Neural cell (in vitro differentiated cells): Measurements from ENCODE around the gene OPN5. TPM values are rescaled to one million over a fixed set of nuclear protein-coding genes. Genes with fewer than 3 reads are reported as not detected.

Experiments
- H2AFZ ChIP-seq: fragments of 200-600, 300-800 bp; sonication (generic), shearing (Covaris generic); 2 replicates; pipeline ENCODE4 v1.6.0; 2014; ENCODE audit warnings: low read depth, mild to moderate bottlenecking, antibody characterized with exemption, low read length, moderate library complexity
- H3F3A ChIP-seq: fragments of 200-600 bp; shearing (Covaris generic); 2 replicates; pipeline ENCODE4 v1.6.1; 2016; ENCODE audit warnings: mild to moderate bottlenecking, moderate library complexity, mixed read lengths, antibody characterized with exemption, low read length; ENCODE audit not compliant: insufficient read depth, poor library complexity, severe bottlenecking
- H3K27ac ChIP-seq: fragments of 200-600, 300-800 bp; sonication (generic), shearing (Covaris generic); 2 replicates; pipeline ENCODE4 v1.5.1; 2014; ENCODE audit warnings: mild to moderate bottlenecking, low read length, moderate library complexity
- H3K27me3 ChIP-seq: fragments of 300-800, 200-600 bp; sonication (generic), shearing (Covaris generic); 2 replicates; pipeline ENCODE4 v1.6.0; 2014; ENCODE audit warnings: mild to moderate bottlenecking, low read depth, low read length, moderate library complexity; ENCODE audit not compliant: insufficient read depth
- H3K36me3 ChIP-seq: fragments of 300-800, 200-600 bp; sonication (generic), shearing (Covaris generic); 2 replicates; pipeline ENCODE4 v1.5.1; 2014; ENCODE audit warnings: mild to moderate bottlenecking, antibody characterized with exemption, low read length, moderate library complexity; ENCODE audit not compliant: insufficient read depth
- H3K4me2 ChIP-seq: fragments of 300-800, 200-600 bp; sonication (generic), shearing (Covaris generic); 2 replicates; pipeline ENCODE4 v1.6.0; 2014; ENCODE audit warnings: mild to moderate bottlenecking, low read length
- H3K4me3 ChIP-seq: fragments of 300-800, 200-600 bp; sonication (generic), shearing (Covaris generic); 2 replicates; pipeline ENCODE4 v1.5.1; 2014; ENCODE audit warnings: mild to moderate bottlenecking, low read length, moderate library complexity
- H3K79me2 ChIP-seq: fragments of 200-600 bp; shearing (Covaris generic); replicated peaks from 2 replicates; pipeline ENCODE4 v1.6.0; 2014; ENCODE audit warnings: mild to moderate bottlenecking, low read length, moderate library complexity; ENCODE audit not compliant: insufficient read depth
- H3K9ac ChIP-seq: fragments of 300-800, 200-600 bp; sonication (generic), shearing (Covaris generic); 2 replicates; pipeline ENCODE4 v1.6.1; 2016; ENCODE audit warnings: mild to moderate bottlenecking, low read length, mixed read lengths
- H3K9me2 ChIP-seq: fragments of 200-600 bp; shearing (Covaris generic); 2 replicates; pipeline ENCODE4 v1.6.1; 2016; ENCODE audit warnings: mild to moderate bottlenecking, low read length, mixed read lengths; ENCODE audit not compliant: insufficient read depth
- H3K9me3 ChIP-seq: fragments of 200-600, 300-800 bp; sonication (generic), shearing (Covaris generic); 2 replicates; pipeline ENCODE4 v1.6.1; 2016; ENCODE audit warnings: mild to moderate bottlenecking, mixed run types, low read length, moderate library complexity, mixed read lengths
- H4K20me1 ChIP-seq: fragments of 200-600 bp; shearing (Covaris generic); 2 replicates; pipeline ENCODE4 v1.6.1; 2016; ENCODE audit warnings: mild to moderate bottlenecking, mixed run types; ENCODE audit not compliant: insufficient read depth
- EP300 ChIP-seq: fragments of 450-650 bp; conservative IDR thresholded peaks from 2 replicates; pipeline ENCODE4 v1.6.1; 2014; ENCODE audit warnings: antibody characterized with exemption, mild to moderate bottlenecking, moderate library complexity; ENCODE audit not compliant: poor library complexity, severe bottlenecking
- EZH2 ChIP-seq: fragments of 200-600, 300-800 bp; shearing (Covaris generic), sonication (generic); IDR thresholded peaks from 2 replicates; pipeline ENCODE4 v1.6.1; 2014; ENCODE audit warnings: antibody characterized with exemption, low read length, borderline replicate concordance, mild to moderate bottlenecking; ENCODE audit not compliant: insufficient read depth, poor library complexity, severe bottlenecking
- MXI1 ChIP-seq: fragments of 450-650 bp; conservative IDR thresholded peaks from 2 replicates; pipeline ENCODE4 v1.6.1; 2014; ENCODE audit warnings: antibody characterized with exemption, mild to moderate bottlenecking; ENCODE audit not compliant: poor library complexity, severe bottlenecking
- POLR2AphosphoS5 ChIP-seq: IDR thresholded peaks from 2 replicates; pipeline ENCODE4 v1.6.1; 2012
- RAD21 ChIP-seq: fragments of 450-650 bp; conservative IDR thresholded peaks from 2 replicates; pipeline ENCODE4 v1.6.1; 2014; ENCODE audit warnings: antibody characterized with exemption, mild to moderate bottlenecking, moderate library complexity
- SMC3 ChIP-seq: fragments of 450-650 bp; conservative IDR thresholded peaks from 2 replicates; pipeline ENCODE4 v1.6.1; 2014; ENCODE audit warnings: antibody characterized with exemption, mild to moderate bottlenecking, moderate library complexity; ENCODE audit not compliant: poor library complexity
- TAF1 ChIP-seq: IDR thresholded peaks from 2 replicates; pipeline ENCODE4 v1.6.1; 2012; ENCODE audit warnings: low read depth
- polyA plus RNA-seq: library from polyadenylated mRNA; depleted of rRNA; stranded (reverse); fragments of >200 nt; gene quantifications from 2 replicates; pipeline ENCODE4 v1.2.3, GENCODE V29; 2014
- TF ChIP-seq, protein P1 (sequence below): fragments of 450-650 bp; IDR thresholded peaks from 2 replicates; pipeline ENCODE4 v1.5.1; 2014; ENCODE audit warnings: antibody characterized with exemption, mild to moderate bottlenecking, moderate library complexity; ENCODE audit not compliant: poor library complexity, severe bottlenecking
- TF ChIP-seq, protein P2 (sequence below): IDR thresholded peaks from 2 replicates; pipeline ENCODE4 v1.6.1; 2012; ENCODE audit warnings: borderline replicate concordance

Gene OPN5
- polyA plus RNA-seq, 1 donor from 2014 or later, result 0.10 TPM

DNA sequence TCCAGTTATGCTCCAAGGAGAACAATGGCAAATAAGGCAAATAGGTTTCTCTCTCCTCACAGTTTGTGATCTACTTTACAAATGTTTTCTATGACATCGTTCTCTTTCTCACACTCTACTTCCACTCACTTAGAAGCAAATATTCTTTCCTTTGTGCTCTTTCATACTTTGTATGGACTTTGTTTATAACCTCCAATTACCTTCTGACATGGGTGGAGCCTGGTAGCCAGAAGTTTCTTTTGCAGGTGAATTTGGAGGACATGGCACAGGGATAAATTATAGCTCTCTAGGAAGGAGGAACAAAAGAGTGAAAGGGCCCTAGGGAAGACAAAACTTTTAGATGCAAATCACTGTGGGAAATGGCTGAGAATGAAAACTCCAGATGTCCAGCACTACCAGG, 69.3 kb downstream of the OPN5 start:
- no peaks in the 10 kb centered on the region for H3K27me3 ChIP-seq
- H3K9me3 ChIP-seq, result no peaks in the 10 kb centered on the region
- no peak for TF ChIP-seq SMC3
- TF ChIP-seq RAD21, result no peak
- no peak for TF ChIP-seq POLR2AphosphoS5
- no peak for TF ChIP-seq MXI1
- no peak for TF ChIP-seq TAF1
- no peak for TF ChIP-seq EZH2
- TF ChIP-seq, protein P1, sequence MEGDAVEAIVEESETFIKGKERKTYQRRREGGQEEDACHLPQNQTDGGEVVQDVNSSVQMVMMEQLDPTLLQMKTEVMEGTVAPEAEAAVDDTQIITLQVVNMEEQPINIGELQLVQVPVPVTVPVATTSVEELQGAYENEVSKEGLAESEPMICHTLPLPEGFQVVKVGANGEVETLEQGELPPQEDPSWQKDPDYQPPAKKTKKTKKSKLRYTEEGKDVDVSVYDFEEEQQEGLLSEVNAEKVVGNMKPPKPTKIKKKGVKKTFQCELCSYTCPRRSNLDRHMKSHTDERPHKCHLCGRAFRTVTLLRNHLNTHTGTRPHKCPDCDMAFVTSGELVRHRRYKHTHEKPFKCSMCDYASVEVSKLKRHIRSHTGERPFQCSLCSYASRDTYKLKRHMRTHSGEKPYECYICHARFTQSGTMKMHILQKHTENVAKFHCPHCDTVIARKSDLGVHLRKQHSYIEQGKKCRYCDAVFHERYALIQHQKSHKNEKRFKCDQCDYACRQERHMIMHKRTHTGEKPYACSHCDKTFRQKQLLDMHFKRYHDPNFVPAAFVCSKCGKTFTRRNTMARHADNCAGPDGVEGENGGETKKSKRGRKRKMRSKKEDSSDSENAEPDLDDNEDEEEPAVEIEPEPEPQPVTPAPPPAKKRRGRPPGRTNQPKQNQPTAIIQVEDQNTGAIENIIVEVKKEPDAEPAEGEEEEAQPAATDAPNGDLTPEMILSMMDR, result no peak
- TF ChIP-seq, protein P2, sequence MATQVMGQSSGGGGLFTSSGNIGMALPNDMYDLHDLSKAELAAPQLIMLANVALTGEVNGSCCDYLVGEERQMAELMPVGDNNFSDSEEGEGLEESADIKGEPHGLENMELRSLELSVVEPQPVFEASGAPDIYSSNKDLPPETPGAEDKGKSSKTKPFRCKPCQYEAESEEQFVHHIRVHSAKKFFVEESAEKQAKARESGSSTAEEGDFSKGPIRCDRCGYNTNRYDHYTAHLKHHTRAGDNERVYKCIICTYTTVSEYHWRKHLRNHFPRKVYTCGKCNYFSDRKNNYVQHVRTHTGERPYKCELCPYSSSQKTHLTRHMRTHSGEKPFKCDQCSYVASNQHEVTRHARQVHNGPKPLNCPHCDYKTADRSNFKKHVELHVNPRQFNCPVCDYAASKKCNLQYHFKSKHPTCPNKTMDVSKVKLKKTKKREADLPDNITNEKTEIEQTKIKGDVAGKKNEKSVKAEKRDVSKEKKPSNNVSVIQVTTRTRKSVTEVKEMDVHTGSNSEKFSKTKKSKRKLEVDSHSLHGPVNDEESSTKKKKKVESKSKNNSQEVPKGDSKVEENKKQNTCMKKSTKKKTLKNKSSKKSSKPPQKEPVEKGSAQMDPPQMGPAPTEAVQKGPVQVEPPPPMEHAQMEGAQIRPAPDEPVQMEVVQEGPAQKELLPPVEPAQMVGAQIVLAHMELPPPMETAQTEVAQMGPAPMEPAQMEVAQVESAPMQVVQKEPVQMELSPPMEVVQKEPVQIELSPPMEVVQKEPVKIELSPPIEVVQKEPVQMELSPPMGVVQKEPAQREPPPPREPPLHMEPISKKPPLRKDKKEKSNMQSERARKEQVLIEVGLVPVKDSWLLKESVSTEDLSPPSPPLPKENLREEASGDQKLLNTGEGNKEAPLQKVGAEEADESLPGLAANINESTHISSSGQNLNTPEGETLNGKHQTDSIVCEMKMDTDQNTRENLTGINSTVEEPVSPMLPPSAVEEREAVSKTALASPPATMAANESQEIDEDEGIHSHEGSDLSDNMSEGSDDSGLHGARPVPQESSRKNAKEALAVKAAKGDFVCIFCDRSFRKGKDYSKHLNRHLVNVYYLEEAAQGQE, result no peak
- no peak for TF ChIP-seq EP300
- H4K20me1 ChIP-seq, result no peaks in the 10 kb centered on the region
- H3K27ac ChIP-seq, result no peak overlapping the region
- H3K9ac ChIP-seq, result no peak overlapping the region
- H3K4me3 ChIP-seq, result no peak overlapping the region
- H3K4me2 ChIP-seq, result no peak overlapping the region
- H2AFZ ChIP-seq, result no peak overlapping the region
- H3K36me3 ChIP-seq, result no peaks in the 10 kb centered on the region
- no peaks in the 10 kb centered on the region for H3K9me2 ChIP-seq
- no peaks in the 10 kb centered on the region for H3F3A ChIP-seq
- no peaks in the 10 kb centered on the region for H3K79me2 ChIP-seq

DNA sequence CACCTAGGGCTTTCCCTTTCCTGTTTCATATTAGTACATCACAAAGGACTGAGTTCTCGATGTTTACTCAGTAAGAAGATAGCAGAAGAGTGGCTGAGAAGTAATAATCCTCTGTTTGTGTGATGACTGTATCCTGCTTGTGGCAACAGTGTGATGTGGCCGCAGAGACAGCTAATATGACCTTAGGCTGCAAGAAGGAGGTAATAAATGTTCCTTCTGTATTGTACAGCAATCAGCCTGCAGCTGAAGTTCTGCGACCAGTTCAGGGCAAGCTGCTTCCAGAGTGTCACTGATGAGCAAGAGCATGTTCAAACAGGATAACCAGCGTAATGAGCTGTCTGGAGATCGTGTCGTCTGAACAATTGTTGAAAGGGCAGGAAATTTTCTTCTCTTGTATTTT, 70.9 kb downstream of the OPN5 start:
- Histone ChIP-seq H3K9me2 (no peaks in the 10 kb centered on the region), H2AFZ (no peak overlapping the region), H3K27ac (peak overlapping the region; percentile 82), H3K27me3 (no peaks in the 10 kb centered on the region), H3K79me2 (no peaks in the 10 kb centered on the region), H3K4me3 (no peak overlapping the region), H3F3A (no peaks in the 10 kb centered on the region), H3K9me3 (no peaks in the 10 kb centered on the region), H4K20me1 (no peaks in the 10 kb centered on the region), H3K9ac (no peak overlapping the region), H3K36me3 (no peaks in the 10 kb centered on the region), H3K4me2 (no peak overlapping the region)
- TF ChIP-seq TAF1, result no peak
- TF ChIP-seq, protein P2, result no peak
- TF ChIP-seq, protein P1, result no peak
- no peak for TF ChIP-seq POLR2AphosphoS5
- no peak for TF ChIP-seq MXI1
- no peak for TF ChIP-seq EP300
- TF ChIP-seq SMC3, result no peak
- no peak for TF ChIP-seq RAD21
